Psoas muscle (tissue), 8 donors: Measurements from ENCODE around the gene SMG1. TPM values are rescaled to one million over a fixed set of nuclear protein-coding genes. Genes with fewer than 3 reads are reported as not detected.
"Not testable (repeated sequence)": the region's sequence is repeated elsewhere in the genome, so short reads cannot be mapped to it uniquely, and the experiment has no call there.

ENCODE experiments used
- ATAC-seq, 4 donors: fragments of 200-7000 bp; cut with Tn5 transposase; one replicate each; pipeline ENCODE4 v1.9.1; 2020; ENCODE audit warnings: moderate library complexity in 3 of 4, mild to moderate bottlenecking in 2 of 4
- DNase-seq, 2 donors: peaks; one replicate each; pipeline ENCODE4 v3.0.0-alpha.2; 2020
- H3K27ac ChIP-seq: fragments of 200-600 bp; one replicate; pipeline ENCODE4 v1.8.0; 2022
- H3K27me3 ChIP-seq, 3 donors: fragments of 200-600 bp in 1 of 3; one replicate each; pipeline versions ENCODE4 v1.6.1 to v1.8.0; 2013 to 2022; ENCODE audit warnings: low read length in 2 of 3, mild to moderate bottlenecking in 2 of 3, moderate library complexity in 1 of 3; ENCODE audit not compliant: insufficient read depth in 3 of 3
- H3K36me3 ChIP-seq, 2 donors: fragments of 200-600 bp in 1 of 2; one replicate each; pipeline versions ENCODE4 v1.6.1 to v1.8.0; 2013 to 2022; ENCODE audit warnings: low read depth in 1 of 2, mild to moderate bottlenecking in 1 of 2, moderate library complexity in 1 of 2; ENCODE audit not compliant: insufficient read depth in 1 of 2
- H3K4me1 ChIP-seq: fragments of 200-600 bp; one replicate; pipeline ENCODE4 v1.8.0; 2022
- H3K4me3 ChIP-seq: fragments of 200-600 bp; one replicate; pipeline ENCODE4 v1.8.0; 2022; ENCODE audit warnings: mild to moderate bottlenecking
- H3K9me3 ChIP-seq: fragments of 200-600 bp; one replicate; pipeline ENCODE4 v1.8.0; 2022
- WGBS, 3 donors: extraction: QIAGEN DNeasy Blood & Tissue Kit; methylation state at CpG; one replicate each; pipeline versions ENCODE4 v1.1.6 to v1.1.7; 2013; 5-methylcytosine and 5-hydroxymethylcytosine counted together
- intact Hi-C, 2 donors: fragments of 100-400 bp; cut with DNase I; formaldehyde crosslinking; loops; one replicate each; pipeline versions ENCODE4 v1.11.0 to v1.14.2; 2022
- polyA plus RNA-seq, 3 donors: library from polyadenylated mRNA; stranded (reverse); fragments of 200-250 nt; gene quantifications; one replicate each; pipeline ENCODE4 v1.2.3, GENCODE V29; 2013
- total RNA-seq, 4 donors: library from RNA; stranded (reverse); fragmentation: NEBNext Ultra II Directional in 2 of 4; extraction: Animal tissue kit (Norgen Biotek cat#: 25700) in 2 of 4; gene quantifications; one replicate each; pipeline versions ENCODE4 v1.2.1 to v1.2.4, GENCODE V29; 2021 to 2023
- TF ChIP-seq, protein P1 (sequence below): fragments of 200-600 bp; IDR thresholded peaks from one replicate; pipeline ENCODE4 v1.8.0; 2022; ENCODE audit warnings: antibody characterized with exemption
- donor health status: healthy with polysubstance abuse.
- donor health status: DM: no; HTN: no; CAD: no; lungs with moderate emphysema.
- donor health status: Bipolar disorder and iron deficiency.
- donor health status: healthy.
- donor health status: DM: yes; HTN: yes; CAD: no.
- donor health status: DM: no; HTN: no; CAD: no.
- donor health status: DM: no; HTN: no; CAD: no.
- donor health status: DM: yes; HTN: yes; CAD: no.

The SMG1 gene
- total and polyA plus RNA-seq, 7 donors = 12.1 to 160 (median 66.1) TPM

DNA sequence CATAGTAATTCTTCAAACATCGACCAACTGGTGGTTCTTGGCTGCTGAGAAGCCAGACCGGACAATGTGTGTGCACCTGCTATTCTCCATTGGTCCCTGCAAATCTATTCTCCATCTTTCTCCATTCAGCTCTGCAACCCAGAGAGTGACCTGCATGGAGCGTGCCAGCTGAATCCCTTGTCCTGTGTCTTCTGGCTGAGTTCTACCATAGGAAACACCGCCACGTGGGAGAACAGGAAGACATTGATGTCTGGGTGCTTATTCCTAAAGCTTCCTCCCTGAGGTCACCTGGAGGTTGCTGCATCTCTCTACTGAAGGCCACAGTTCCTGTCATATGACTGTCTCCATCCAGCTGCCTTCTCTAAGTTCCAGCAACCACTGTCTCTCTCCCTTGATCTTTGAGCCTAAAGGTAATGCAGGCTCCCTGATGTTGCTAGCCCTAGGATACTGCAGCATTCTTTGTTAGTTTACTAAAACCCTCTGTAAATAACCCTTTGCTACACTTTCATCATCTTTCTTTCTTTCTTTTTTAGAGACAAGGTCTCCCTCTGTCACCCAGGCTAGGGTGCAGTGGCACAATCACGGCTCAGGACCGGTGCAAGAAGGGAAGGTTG, 10.6 kb upstream of the SMG1 start:
- Histone ChIP-seq H3K27ac (no peak overlapping the region), H3K4me3 (no peak overlapping the region), H3K4me1 (peaks cover 6% of the 10 kb centered on the region), H3K36me3 (no peaks in the 10 kb centered on the region), H3K9me3 (no peaks in the 10 kb centered on the region), H3K27me3 (no peaks in the 10 kb centered on the region)
- ATAC-seq (no peak), DNase-seq (no peak)
- TF ChIP-seq, protein P1, sequence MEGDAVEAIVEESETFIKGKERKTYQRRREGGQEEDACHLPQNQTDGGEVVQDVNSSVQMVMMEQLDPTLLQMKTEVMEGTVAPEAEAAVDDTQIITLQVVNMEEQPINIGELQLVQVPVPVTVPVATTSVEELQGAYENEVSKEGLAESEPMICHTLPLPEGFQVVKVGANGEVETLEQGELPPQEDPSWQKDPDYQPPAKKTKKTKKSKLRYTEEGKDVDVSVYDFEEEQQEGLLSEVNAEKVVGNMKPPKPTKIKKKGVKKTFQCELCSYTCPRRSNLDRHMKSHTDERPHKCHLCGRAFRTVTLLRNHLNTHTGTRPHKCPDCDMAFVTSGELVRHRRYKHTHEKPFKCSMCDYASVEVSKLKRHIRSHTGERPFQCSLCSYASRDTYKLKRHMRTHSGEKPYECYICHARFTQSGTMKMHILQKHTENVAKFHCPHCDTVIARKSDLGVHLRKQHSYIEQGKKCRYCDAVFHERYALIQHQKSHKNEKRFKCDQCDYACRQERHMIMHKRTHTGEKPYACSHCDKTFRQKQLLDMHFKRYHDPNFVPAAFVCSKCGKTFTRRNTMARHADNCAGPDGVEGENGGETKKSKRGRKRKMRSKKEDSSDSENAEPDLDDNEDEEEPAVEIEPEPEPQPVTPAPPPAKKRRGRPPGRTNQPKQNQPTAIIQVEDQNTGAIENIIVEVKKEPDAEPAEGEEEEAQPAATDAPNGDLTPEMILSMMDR = no peak
- WGBS, 3 donors = 75 to 77% (median 76%) methylated on average over 7 of the region's 7 CpGs
- intact Hi-C loops = no loop called here

DNA sequence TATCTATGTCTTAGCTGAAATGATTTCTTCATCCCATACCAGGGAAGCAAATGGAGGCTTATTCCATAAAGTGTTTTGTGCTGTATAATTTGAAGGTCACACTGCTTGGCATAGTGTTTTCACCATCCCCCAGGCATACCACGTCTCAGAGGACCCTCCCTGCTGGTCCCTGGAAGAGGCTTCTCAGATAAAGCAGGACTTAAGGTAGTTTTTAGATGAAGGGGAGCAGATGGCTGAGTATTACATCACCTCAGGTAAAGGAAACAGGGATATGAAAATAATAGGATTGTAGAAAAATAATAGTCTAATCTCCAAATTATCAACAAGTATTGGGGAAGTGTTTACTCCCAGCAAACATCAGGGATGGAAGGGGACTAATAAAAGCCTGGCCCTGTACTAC, 7.3 kb upstream of the SMG1 start:
- ATAC-seq = no peak
- H3K27ac ChIP-seq = peak overlapping the region; percentile 94
- TF ChIP-seq, protein P1 = no peak

DNA sequence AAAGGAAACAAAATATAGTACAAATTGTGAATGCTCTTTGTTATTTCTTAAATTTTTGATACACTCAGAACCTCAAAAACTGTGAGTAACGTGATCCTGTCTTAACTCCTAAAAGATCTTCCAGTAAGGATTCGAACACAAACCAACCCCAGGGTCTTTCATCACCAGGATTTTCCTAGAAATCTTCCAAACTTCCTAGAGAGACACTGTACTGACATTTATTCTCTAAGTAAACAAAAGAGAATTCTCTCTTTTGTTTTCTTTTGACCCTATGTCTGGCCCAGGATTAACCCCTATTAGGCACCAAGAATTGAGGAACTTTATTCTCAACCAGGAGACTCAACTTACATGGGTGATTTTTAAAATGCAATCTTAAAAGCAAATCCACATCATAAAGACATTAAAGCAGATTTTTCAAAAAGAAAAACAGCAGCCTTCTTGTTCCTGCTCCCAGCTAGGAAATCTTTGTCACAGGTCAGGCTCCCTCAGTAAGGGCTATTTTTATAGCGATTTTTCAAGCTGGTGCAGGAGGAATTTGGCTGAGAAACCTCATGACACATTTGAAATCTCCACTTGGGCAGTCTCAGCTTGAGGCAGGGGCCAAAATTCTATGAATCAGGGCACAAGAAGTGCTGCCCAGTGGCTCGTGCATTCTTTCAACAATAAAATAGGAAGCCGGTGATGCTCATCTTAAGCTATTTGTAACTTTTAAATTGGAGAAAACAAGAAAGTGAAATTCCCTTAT, 6.2 kb upstream of the SMG1 start:
- Histone ChIP-seq H3K27me3 (no peaks in the 10 kb centered on the region), H3K36me3 (no peaks in the 10 kb centered on the region), H3K4me3 (peak overlapping the region; percentile 37), H3K9me3 (no peaks in the 10 kb centered on the region), H3K4me1 (peaks cover 15% of the 10 kb centered on the region), H3K27ac (peak overlapping the region; percentile 94)
- intact Hi-C loops = loop anchor here in 1 of 2 donors (2.0 kb wide), 1 partner anchor 24 kb away; no protein-coding TSS in a partner anchor
- ATAC-seq (peak; percentile 56 to 86 (median 75)), DNase-seq (no peak)
- WGBS, 3 donors = 17 to 37% (median 21%) methylated on average over 5 of the region's 5 CpGs
- TF ChIP-seq, protein P1 = no peak

More for the DNA sequence above, 7.3 kb upstream of the SMG1 start:
- Histone ChIP-seq H3K36me3 (no peaks in the 10 kb centered on the region), H3K4me1 (peaks cover 15% of the 10 kb centered on the region), H3K9me3 (no peaks in the 10 kb centered on the region), H3K4me3 (no peak overlapping the region), H3K27me3 (no peaks in the 10 kb centered on the region)
- WGBS, 3 donors = 4 to 15% (median 12%) methylated on average over 1 of the region's 1 CpG
- intact Hi-C loops = loop anchor here in 1 of 2 donors (2.0 kb wide), 1 partner anchor 23 kb away; no protein-coding TSS in a partner anchor
- no peak for DNase-seq

DNA sequence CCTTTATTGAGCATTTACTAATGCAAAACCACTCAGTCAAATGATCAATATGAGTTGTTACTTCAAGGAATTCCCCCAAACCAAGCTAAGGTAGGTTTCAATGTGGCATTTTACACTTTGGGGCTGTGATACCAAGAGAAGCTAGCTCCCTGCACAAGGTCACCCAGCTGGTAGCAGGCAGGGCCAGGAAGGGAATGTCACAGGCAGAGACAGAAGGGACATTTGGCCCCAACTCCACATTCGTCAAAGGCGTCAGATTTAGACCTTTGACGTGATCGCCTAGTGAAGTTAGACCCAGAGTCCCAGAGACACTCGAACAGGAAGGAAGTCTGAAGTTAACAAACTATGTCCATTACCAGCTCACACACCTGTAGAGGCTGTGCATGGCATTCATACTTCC, 5.5 kb upstream of the SMG1 start:
- Histone ChIP-seq H3K36me3 (no peaks in the 10 kb centered on the region), H3K4me3 (peak overlapping the region; percentile 37), H3K9me3 (no peaks in the 10 kb centered on the region), H3K27me3 (no peaks in the 10 kb centered on the region), H3K4me1 (peaks cover 15% of the 10 kb centered on the region), H3K27ac (peak overlapping the region; percentile 94)
- WGBS, 3 donors = 9 to 18% (median 14%) methylated on average over 5 of the region's 5 CpGs
- peak; percentile 44 to 81 for DNase-seq
- peak; percentile 88 to 90 (median 90) for ATAC-seq
- intact Hi-C loops = loop anchor here in 1 of 2 donors (2.0 kb wide), 1 partner anchor 25 kb away; no protein-coding TSS in a partner anchor
- TF ChIP-seq, protein P1 = no peak

DNA sequence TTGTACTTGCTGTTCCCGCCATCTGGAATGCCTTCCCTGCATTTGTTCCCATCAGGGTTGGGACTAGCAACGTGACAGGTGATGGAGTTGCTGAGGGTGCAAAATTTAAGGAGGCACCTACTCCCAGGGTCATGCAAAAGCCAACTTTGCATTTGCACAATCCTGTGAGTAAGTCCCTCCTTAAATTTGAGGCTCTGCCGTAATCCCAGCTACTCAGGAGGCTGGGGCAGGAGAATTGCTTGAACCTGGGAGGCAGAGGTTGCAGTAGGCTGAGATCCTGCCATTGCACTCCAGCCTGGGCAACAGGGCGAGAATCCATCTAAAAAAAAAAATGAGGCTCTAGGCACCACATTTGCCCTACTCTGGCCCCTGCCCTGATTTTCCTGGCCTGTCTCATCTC, 3.9 kb upstream of the SMG1 start:
- intact Hi-C loops, ATAC-seq: not testable (repeated sequence)
- peak overlapping the region; percentile 94 for H3K27ac ChIP-seq

DNA sequence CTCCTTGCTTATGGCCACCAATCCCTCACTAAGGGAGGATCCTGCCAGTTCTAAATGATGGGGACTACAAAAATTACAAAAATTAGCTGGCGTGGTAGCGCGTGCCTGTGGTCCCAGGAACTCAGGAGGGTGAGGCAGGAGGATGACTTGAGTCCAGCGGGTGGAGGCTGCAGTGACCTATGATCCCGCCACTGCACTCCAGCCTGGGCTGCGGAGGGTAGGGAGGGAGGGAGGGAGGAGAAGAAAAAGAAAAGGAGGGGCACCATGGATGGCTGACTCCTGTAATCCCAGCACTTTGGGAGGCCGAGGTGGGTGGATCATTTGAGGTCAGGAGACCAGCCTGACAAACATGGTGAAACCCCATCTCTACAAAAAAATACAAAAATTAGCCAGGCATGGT, 1.9 kb upstream of the SMG1 start:
- DNase-seq, H3K4me3 ChIP-seq, H3K9me3 ChIP-seq, H3K27ac ChIP-seq, H3K36me3 ChIP-seq, intact Hi-C loops, H3K27me3 ChIP-seq, ATAC-seq: not testable (repeated sequence)
- H3K4me1 ChIP-seq = peaks cover 12% of the 10 kb centered on the region
- WGBS, 3 donors = 84 to 93% (median 92%) methylated on average over 7 of the region's 7 CpGs

More for the DNA sequence above, 3.9 kb upstream of the SMG1 start:
- not testable (repeated sequence) for DNase-seq, H3K36me3 ChIP-seq, H3K27me3 ChIP-seq, H3K4me3 ChIP-seq, H3K9me3 ChIP-seq
- 43 to 59% (median 49%) methylated on average over 4 of the region's 4 CpGs for WGBS, 3 donors
- H3K4me1 ChIP-seq = peaks cover 15% of the 10 kb centered on the region

DNA sequence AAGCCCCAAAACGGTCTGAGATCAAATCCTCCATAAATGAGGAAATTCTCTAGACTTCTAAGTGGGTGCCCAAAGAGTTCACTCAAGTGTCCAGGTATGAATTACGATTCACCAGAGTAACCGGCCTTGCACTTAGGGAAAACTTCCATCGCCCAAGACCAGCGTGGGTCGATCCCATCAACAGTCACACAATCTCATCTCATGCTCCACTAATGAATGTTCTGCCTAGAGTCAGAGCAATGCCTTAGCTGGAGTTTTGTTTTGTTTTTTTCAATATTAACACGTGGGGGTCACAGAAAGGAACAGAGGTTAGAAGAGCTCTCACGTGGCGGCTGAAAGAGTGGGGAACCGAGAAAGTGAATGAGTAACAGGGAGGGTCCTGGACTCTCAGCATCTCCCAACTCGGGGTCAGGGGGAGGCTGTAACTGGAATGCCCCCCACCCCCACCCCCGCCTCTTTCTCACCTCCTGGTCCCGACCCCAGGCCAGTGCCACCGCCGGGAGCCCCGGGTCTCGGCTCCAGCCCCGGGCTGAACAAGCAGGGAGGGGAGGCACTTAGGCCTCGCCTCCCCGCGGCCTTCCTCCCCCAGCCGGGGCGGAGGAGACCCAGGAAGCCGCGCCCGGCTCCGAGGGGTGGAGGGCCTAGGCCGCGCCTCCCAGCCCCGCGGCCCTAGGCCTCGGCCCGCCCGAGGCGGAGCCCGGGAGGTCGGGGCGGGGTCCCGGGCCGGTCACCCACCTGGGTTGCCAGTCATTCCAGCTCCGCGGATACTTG, 808 bp downstream of the SMG1 start:
- WGBS, 3 donors = 0 to 1% (median 0%) methylated on average over 26 to 42 of the region's 42 CpGs
- intact Hi-C loops, H3K9me3 ChIP-seq, H3K36me3 ChIP-seq, H3K27me3 ChIP-seq, H3K4me1 ChIP-seq: not testable (repeated sequence)
- peak; percentile 49 to 70 for DNase-seq
- Histone ChIP-seq H3K27ac (peak overlapping the region; percentile 95), H3K4me3 (peak overlapping the region; percentile 85)
- ATAC-seq = peak; percentile 39 to 63 (median 52)
